Measurements from ENCODE around the gene SCAMP2. TPM values are rescaled to one million over a fixed set of nuclear protein-coding genes. Genes with fewer than 3 reads are reported as not detected.
"Not testable (repeated sequence)": the region's sequence is repeated elsewhere in the genome, so short reads cannot be mapped to it uniquely, and the experiment has no call there.

SCAMP2 gene
- total RNA-seq, 8 experiments from 2014 or later = 12.3 to 49.9 (median 24.0) TPM

- Histone ChIP-seq H3K4me1 (replicated peaks in 1 of 2) (peaks cover 7 to 10% of the 10 kb centered on the region in 2 donors), H3K4me3 (no peak overlapping the region), H3K27ac (no peak overlapping the region)
- no peak for ATAC-seq (replicated peaks in 6 of 8)
- 80 to 100% (median 95%) methylated on average over 1 to 4 of the region's 4 CpGs; no CpG with 5 or more reads in 4 of the 10 experiments for WGBS, 10 experiments
- in situ Hi-C loops (cut with MboI; ENCODE audit: low pct_unique_long_range_greater_than_20kb in 2 of 9, low sequenced_read_pairs in 9 of 9, unreplicated experiment in 9 of 9) = no loop called here
Observed at GRCh38 chr15:74902295-74903075, 29.3 kb upstream of the SCAMP2 start.

DNA sequence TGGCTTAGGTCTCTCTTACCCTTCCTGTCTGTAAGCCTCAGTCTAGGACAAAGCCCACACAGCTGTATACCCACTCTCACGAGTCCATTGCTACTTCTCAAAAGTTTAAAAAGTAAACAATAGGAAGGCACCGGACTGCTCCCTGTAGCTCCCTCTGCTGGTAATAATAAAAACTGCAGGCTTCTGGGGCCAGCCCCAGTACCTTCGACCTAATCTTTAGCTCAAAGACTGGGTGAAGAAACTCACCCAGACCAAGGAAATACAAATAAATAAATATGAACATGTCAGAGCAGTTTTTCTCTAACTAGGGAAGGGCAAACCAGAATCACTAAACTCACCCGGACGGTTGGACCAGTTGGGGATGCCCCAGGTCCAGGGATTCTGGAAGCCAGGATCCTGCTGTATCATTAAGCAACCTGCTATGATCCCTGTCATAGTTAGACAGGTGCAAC, 28.5 kb upstream of the SCAMP2 start:
- H3K4me3 ChIP-seq = no peak overlapping the region
- H3K27ac ChIP-seq = no peak overlapping the region
- peaks cover 7% of the 10 kb centered on the region in 2 donors for H3K4me1 ChIP-seq (replicated peaks in 1 of 2)
- WGBS, 10 experiments = 0 to 40% (median 16%) methylated on average over 1 to 5 of the region's 5 CpGs; no CpG with 5 or more reads in 4 of the 10 experiments
- in situ Hi-C loops (cut with MboI; ENCODE audit: low pct_unique_long_range_greater_than_20kb in 2 of 9, low sequenced_read_pairs in 9 of 9, unreplicated experiment in 9 of 9) = no loop called here
- peak in 5 of 8 experiments; percentile 3 to 37 (median 8) for ATAC-seq (replicated peaks in 6 of 8)

DNA sequence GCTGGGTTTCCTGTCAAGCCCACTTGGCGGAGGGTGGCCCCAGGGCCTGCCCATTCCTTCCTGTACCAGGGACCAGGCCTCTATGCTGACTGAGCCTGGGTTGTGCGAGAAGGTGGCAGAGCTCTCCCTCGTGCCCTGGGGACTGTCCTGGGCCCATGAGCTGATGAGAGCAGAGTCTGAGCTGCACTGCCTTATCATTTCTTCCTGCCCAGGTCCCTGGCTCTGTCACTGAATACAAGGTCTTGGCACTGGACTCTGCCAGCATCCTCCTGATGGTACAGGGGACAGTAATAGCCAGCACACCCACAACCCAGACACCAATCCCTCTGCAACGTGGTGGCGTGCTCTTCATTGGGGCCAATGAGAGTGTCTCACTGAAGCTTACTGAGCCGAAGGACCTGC, 24.1 kb upstream of the SCAMP2 start:
- H3K4me1 ChIP-seq (replicated peaks in 1 of 2) = no peaks in the 10 kb centered on the region
- H3K27ac ChIP-seq = no peak overlapping the region
- in situ Hi-C loops (cut with MboI; ENCODE audit: low pct_unique_long_range_greater_than_20kb in 2 of 9, low sequenced_read_pairs in 9 of 9, unreplicated experiment in 9 of 9) = no loop called here
- ATAC-seq (replicated peaks in 6 of 8) = peak in 3 of 8 experiments; percentile 10 to 30 (median 11)
- WGBS, 10 experiments = 88 to 100% (median 96%) methylated on average over 1 to 4 of the region's 6 CpGs; no CpG with 5 or more reads in 5 of the 10 experiments
- H3K4me3 ChIP-seq = no peak overlapping the region

- no peaks in the 10 kb centered on the region for H3K4me1 ChIP-seq (replicated peaks in 1 of 2)
- peak in 1 of 8 experiments; percentile 13 for ATAC-seq (replicated peaks in 6 of 8)
- in situ Hi-C loops (cut with MboI; ENCODE audit: low pct_unique_long_range_greater_than_20kb in 2 of 9, low sequenced_read_pairs in 9 of 9, unreplicated experiment in 9 of 9) = no loop called here
- no peak overlapping the region for H3K4me3 ChIP-seq
- whole genome bisulfite sequencing, 10 experiments = 80 to 100% (median 93%) methylated on average over 1 to 2 of the region's 3 CpGs; no CpG with 5 or more reads in 4 of the 10 experiments
- H3K27ac ChIP-seq = no peak overlapping the region
Observed at GRCh38 chr15:74896316-74896715, 23.2 kb upstream of the SCAMP2 start.

DNA sequence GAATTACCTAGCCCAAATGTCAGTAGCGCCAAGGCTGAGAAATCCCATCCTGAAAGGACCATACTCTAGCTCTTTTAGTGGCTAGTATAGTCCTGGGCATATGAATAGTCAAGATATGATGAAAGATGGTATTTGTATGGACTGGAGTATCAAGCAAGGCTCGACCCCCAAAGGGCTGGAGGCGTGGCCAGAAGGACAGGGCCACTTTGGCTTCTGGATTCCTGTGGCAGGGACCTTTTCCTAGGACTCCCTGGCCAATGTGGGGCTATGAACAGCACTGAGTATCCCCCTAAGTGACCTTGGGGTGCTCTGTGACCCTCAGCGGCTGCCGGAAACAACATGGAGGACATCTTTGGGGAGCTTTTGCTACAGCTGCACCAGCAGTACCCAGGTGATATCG, 22.7 kb upstream of the SCAMP2 start:
- 90 to 100% (median 97%) methylated on average over 1 to 4 of the region's 6 CpGs; no CpG with 5 or more reads in 5 of the 10 experiments for WGBS, 10 experiments
- H3K27ac ChIP-seq = no peak overlapping the region
- no peak overlapping the region for H3K4me3 ChIP-seq
- in situ Hi-C loops (cut with MboI; ENCODE audit: low pct_unique_long_range_greater_than_20kb in 2 of 9, low sequenced_read_pairs in 9 of 9, unreplicated experiment in 9 of 9) = no loop called here
- no peak for ATAC-seq (replicated peaks in 6 of 8)
- peaks cover under 1 to 2% of the 10 kb centered on the region in 2 donors for H3K4me1 ChIP-seq (replicated peaks in 1 of 2)

GRCh38 chr15:74894383-74894782, 21.2 kb upstream of the SCAMP2 start:
- H3K27ac ChIP-seq; H3K4me3 ChIP-seq; in situ Hi-C loops (cut with MboI; ENCODE audit: low pct_unique_long_range_greater_than_20kb in 2 of 9, low sequenced_read_pairs in 9 of 9, unreplicated experiment in 9 of 9); H3K4me1 ChIP-seq (replicated peaks in 1 of 2); ATAC-seq (replicated peaks in 6 of 8): not testable (repeated sequence)
- WGBS, 10 experiments = 92 to 100% (median 99%) methylated on average over 1 to 5 of the region's 7 CpGs; no CpG with 5 or more reads in 2 of the 10 experiments

- 60 to 100% (median 100%) methylated on average over 1 to 3 of the region's 3 CpGs; no CpG with 5 or more reads in 7 of the 10 experiments for WGBS, 10 experiments
- in situ Hi-C loops (cut with MboI; ENCODE audit: low pct_unique_long_range_greater_than_20kb in 2 of 9, low sequenced_read_pairs in 9 of 9, unreplicated experiment in 9 of 9) = no loop called here
- ATAC-seq (replicated peaks in 6 of 8) = no peak
- Histone ChIP-seq H3K4me1 (replicated peaks in 1 of 2) (peaks cover 7 to 13% of the 10 kb centered on the region in 2 donors), H3K4me3 (no peak overlapping the region), H3K27ac (no peak overlapping the region)
Observed at GRCh38 chr15:74893627-74894026, 20.5 kb upstream of the SCAMP2 start.

DNA sequence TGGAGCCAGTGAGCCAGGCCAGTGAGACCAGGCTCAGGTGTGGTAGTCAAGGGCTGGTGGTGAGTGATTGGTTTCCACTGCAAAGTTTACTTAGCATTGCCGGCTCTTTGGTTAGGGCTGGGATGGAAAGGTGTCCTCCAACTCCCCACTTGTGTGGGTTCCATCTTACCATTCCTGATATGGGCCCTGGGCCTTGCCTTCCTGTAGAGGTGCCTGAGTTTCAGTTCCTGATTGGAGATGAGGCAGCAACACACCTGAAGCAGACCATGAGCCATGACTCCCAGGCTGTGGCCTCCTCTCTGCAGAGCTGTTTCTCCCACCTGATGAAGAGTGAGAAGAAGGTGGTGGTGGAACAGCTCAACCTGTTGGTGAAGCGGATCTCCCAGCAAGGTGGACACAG, 19.8 kb upstream of the SCAMP2 start:
- no peak overlapping the region for H3K27ac ChIP-seq
- H3K4me3 ChIP-seq = no peak overlapping the region
- H3K4me1 ChIP-seq (replicated peaks in 1 of 2) = peaks cover 7 to 13% of the 10 kb centered on the region in 2 donors
- 89 to 100% (median 100%) methylated on average over 1 to 2 of the region's 2 CpGs; no CpG with 5 or more reads in 4 of the 10 experiments for WGBS, 10 experiments
- ATAC-seq (replicated peaks in 6 of 8) = no peak
- in situ Hi-C loops (cut with MboI; ENCODE audit: low pct_unique_long_range_greater_than_20kb in 2 of 9, low sequenced_read_pairs in 9 of 9, unreplicated experiment in 9 of 9) = no loop called here

DNA sequence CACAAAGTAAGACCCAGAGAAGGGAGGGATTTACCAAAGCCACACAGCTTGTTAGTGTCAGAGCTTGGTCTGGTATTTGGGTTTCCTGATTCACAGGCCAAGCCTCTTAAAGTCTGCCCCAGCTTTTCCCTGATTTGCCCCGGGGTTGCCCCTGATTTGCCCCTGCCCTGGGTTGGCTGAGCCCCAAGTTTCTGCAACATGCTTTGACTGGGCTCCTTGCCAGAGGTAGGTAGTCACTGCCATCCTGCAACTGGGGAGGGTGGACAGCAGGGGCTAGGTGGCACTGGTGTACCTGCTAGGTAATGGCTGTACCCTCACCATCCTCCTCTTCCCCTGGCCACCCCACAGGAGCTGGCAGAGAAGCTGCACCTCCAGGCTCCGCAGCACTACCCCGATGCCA, 19.1 kb upstream of the SCAMP2 start:
- 80% methylated on average over 1 of the region's 3 CpGs; no CpG with 5 or more reads in 8 of the 10 experiments for WGBS, 10 experiments
- peaks cover 7 to 13% of the 10 kb centered on the region in 2 donors for H3K4me1 ChIP-seq (replicated peaks in 1 of 2)
- no peak overlapping the region for H3K4me3 ChIP-seq
- in situ Hi-C loops (cut with MboI; ENCODE audit: low pct_unique_long_range_greater_than_20kb in 2 of 9, low sequenced_read_pairs in 9 of 9, unreplicated experiment in 9 of 9) = no loop called here
- ATAC-seq (replicated peaks in 6 of 8) = no peak
- no peak overlapping the region for H3K27ac ChIP-seq

DNA sequence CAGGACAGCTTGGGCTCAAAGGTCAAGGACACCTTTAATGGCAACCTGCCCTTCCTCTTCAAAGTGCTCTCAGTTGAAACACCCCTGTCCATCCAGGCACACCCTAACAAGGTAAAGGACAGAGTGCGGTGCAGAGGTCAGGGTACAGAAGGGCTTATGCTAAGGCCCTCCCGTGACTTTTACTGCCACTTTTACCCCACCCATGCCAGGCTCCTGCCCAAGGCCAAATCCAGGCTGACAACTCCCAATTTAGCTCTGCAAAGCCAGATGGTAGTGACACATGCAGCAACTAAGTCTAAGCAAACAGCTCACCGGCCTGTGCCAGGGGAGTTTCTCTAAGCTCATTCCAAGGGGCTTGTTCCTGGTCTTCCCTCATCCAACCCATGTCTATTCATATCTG, 18.3 kb upstream of the SCAMP2 start:
- in situ Hi-C loops (cut with MboI; ENCODE audit: low pct_unique_long_range_greater_than_20kb in 2 of 9, low sequenced_read_pairs in 9 of 9, unreplicated experiment in 9 of 9) = no loop called here
- 60 to 100% (median 83%) methylated on average over 1 to 3 of the region's 3 CpGs; no CpG with 5 or more reads in 5 of the 10 experiments for WGBS, 10 experiments
- Histone ChIP-seq H3K27ac (no peak overlapping the region), H3K4me3 (no peak overlapping the region), H3K4me1 (replicated peaks in 1 of 2) (peaks cover 7 to 13% of the 10 kb centered on the region in 2 donors)
- no peak for ATAC-seq (replicated peaks in 6 of 8)

GRCh38 chr15:74890665-74890960, 17.4 kb upstream of the SCAMP2 start:
- in situ Hi-C loops (cut with MboI; ENCODE audit: low pct_unique_long_range_greater_than_20kb in 2 of 9, low sequenced_read_pairs in 9 of 9, unreplicated experiment in 9 of 9) = no loop called here
- ATAC-seq (replicated peaks in 6 of 8) = no peak

DNA sequence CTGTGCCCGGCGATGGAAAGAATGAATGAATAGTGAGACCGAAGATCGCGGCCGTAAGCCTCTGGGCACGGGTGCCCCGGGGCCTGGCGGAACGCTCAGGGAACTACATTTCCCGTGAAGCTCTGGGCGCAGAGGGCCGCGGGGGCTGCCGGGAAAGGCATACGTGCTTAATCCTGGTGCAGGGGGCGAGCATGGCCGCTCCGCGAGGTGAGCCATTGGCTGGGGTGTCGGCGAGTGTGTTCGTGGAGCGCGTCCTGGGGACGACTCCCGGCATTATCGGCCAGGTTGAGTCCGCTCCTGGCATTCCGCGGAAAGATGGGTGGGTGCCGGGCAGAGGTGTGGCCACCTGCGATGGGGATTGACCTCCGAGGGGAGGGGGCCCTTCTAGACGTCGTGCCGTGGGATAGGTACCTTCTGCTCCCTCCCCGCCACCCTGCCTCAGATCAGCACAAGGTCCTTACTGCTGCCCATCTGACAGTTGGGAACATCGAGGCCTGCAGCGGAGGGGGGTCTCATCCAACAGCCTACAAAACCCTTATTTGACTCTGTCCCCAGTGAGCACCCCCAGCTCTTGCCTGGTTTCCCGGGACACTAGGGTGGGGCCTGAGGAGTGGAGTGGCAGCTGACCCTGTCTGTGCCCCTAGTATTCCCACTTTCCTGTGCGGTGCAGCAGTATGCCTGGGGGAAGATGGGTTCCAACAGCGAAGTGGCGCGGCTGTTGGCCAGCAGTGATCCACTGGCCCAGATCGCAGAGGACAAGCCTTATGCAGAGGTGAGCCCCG, 16.9 kb upstream of the SCAMP2 start, which contains the start of gene MPI:
TSS of gene MPI (plus strand) at position 160 of the 782 bp plus-strand sequence. CDS start at position 192, 32 bp downstream.
- 0 to 3% (median 0%) methylated on average over 2 to 25 of the region's 47 CpGs; no CpG with 5 or more reads in 2 of the 10 experiments for WGBS, 10 experiments
- ATAC-seq (replicated peaks in 6 of 8) = peak; percentile 95 to 99 (median 97)
- Histone ChIP-seq H3K4me1 (replicated peaks in 1 of 2) (peaks cover 7 to 13% of the 10 kb centered on the region in 2 donors), H3K27ac (peak within 1 kb of the TSS; percentile 84 to 88), H3K4me3 (peak within 1 kb of the TSS; percentile 65 to 98 (median 88))
- in situ Hi-C loops (cut with MboI; ENCODE audit: low pct_unique_long_range_greater_than_20kb in 2 of 9, low sequenced_read_pairs in 9 of 9, unreplicated experiment in 9 of 9) = no loop called here

More at GRCh38 chr15:74890665-74890960, 17.4 kb upstream of the SCAMP2 start:
- Histone ChIP-seq H3K27ac (peak overlapping the region; percentile 84 to 88), H3K4me1 (replicated peaks in 1 of 2) (peaks cover 7 to 13% of the 10 kb centered on the region in 2 donors), H3K4me3 (peak overlapping the region; percentile 65 to 98 (median 88))
- 0 to 14% (median 0%) methylated on average over 1 of the region's 1 CpG; no CpG with 5 or more reads in 7 of the 10 experiments for WGBS, 10 experiments
